HepG2 (cell line): ENCODE data around the gene TAMALIN. TPM values are rescaled to one million over a fixed set of nuclear protein-coding genes. Genes with fewer than 3 reads are reported as not detected.

Experiments used
- ATF7 ChIP-seq, 2 experiments: fragments of 450-650 bp in 1 of 2; sonication (generic) in 1 of 2; formaldehyde crosslinking in 1 of 2; IDR thresholded peaks; 2 replicates each; pipeline versions ENCODE4 v1.4.0 to v1.6.1; 2016 to 2020; ENCODE audit warnings: antibody characterized with exemption in 1 of 2, mild to moderate bottlenecking in 1 of 2, missing genetic modification reagents in 1 of 2
- FOXJ3 ChIP-seq: sonication (generic); formaldehyde crosslinking; IDR thresholded peaks from 2 replicates; pipeline ENCODE4 v1.4.0; 2020; ENCODE audit warnings: missing genetic modification reagents, mild to moderate bottlenecking, borderline replicate concordance
- HES4 ChIP-seq: sonication (generic); formaldehyde crosslinking; IDR thresholded peaks from 2 replicates; pipeline ENCODE4 v1.9.0; 2021; ENCODE audit warnings: mild to moderate bottlenecking, missing genetic modification reagents, borderline replicate concordance
- HOXA5 ChIP-seq: sonication (generic); formaldehyde crosslinking; IDR thresholded peaks from 2 replicates; pipeline ENCODE4 v1.4.0; 2020; ENCODE audit warnings: missing genetic modification reagents
- KLF11 ChIP-seq: IDR thresholded peaks from 2 replicates; pipeline ENCODE4 v1.6.1; 2016; ENCODE audit warnings: missing compliant biosample characterization
- KLF9 ChIP-seq: IDR thresholded peaks from 2 replicates; pipeline ENCODE4 v1.6.1; 2016; ENCODE audit warnings: low read depth
- MLXIP ChIP-seq: sonication (generic); formaldehyde crosslinking; IDR thresholded peaks from 2 replicates; pipeline ENCODE4 v1.9.0; 2021; ENCODE audit warnings: missing genetic modification reagents, borderline replicate concordance
- NFIB ChIP-seq: sonication (generic); formaldehyde crosslinking; IDR thresholded peaks from 2 replicates; pipeline ENCODE4 v1.9.0; 2021; ENCODE audit warnings: missing genetic modification reagents, mild to moderate bottlenecking, borderline replicate concordance
- NR2F2 ChIP-seq: IDR thresholded peaks from 2 replicates; pipeline ENCODE4 v1.6.1; 2012; ENCODE audit warnings: low read depth, inconsistent platforms, borderline replicate concordance
- PCBP1 ChIP-seq: fragments of 200-400 bp; formaldehyde crosslinking; IDR thresholded peaks from 2 replicates; pipeline ENCODE4 v1.6.1; 2017; ENCODE audit warnings: mild to moderate bottlenecking, low read depth, low read length, borderline replicate concordance
- PTBP1 ChIP-seq: fragments of 200-400 bp; formaldehyde crosslinking; IDR thresholded peaks from 2 replicates; pipeline ENCODE4 v1.6.1; 2018; ENCODE audit warnings: low read length, low read depth; ENCODE audit not compliant: poor library complexity, severe bottlenecking
- SIX1 ChIP-seq: sonication (generic); formaldehyde crosslinking; IDR thresholded peaks from 2 replicates; pipeline ENCODE4 v1.4.0; 2020; ENCODE audit warnings: missing genetic modification reagents, borderline replicate concordance
- SNAPC2 ChIP-seq: sonication (generic); formaldehyde crosslinking; IDR thresholded peaks from 2 replicates; pipeline ENCODE4 v1.8.1; 2022; ENCODE audit warnings: mild to moderate bottlenecking, missing genetic modification reagents
- TEAD3 ChIP-seq: optimal IDR thresholded peaks from 2 replicates; pipeline ENCODE3; 2016; ENCODE audit warnings: borderline replicate concordance
- TMF1 ChIP-seq: sonication (generic); formaldehyde crosslinking; IDR thresholded peaks from 2 replicates; pipeline ENCODE4 v1.8.1; 2022; ENCODE audit warnings: low read depth, missing genetic modification reagents
- ZBTB2 ChIP-seq: sonication (generic); formaldehyde crosslinking; IDR thresholded peaks from 2 replicates; pipeline ENCODE4 v1.8.0; 2022; ENCODE audit warnings: low read depth, missing genetic modification reagents
- ZNF124 ChIP-seq: sonication (generic); formaldehyde crosslinking; IDR thresholded peaks from 2 replicates; pipeline ENCODE4 v1.4.0; 2020; ENCODE audit warnings: missing genetic modification reagents
- ZNF350 ChIP-seq: sonication (generic); formaldehyde crosslinking; IDR thresholded peaks from 2 replicates; pipeline ENCODE4 v1.4.0; 2020; ENCODE audit warnings: mild to moderate bottlenecking, low read depth, missing genetic modification reagents, borderline replicate concordance
- ZNF382 ChIP-seq: sonication (generic); formaldehyde crosslinking; IDR thresholded peaks from 2 replicates; pipeline ENCODE4 v1.5.0; 2020; ENCODE audit warnings: missing genetic modification reagents, mild to moderate bottlenecking, borderline replicate concordance
- ZNF468 ChIP-seq: sonication (generic); formaldehyde crosslinking; IDR thresholded peaks from 2 replicates; pipeline ENCODE4 v1.8.0; 2022; ENCODE audit warnings: mild to moderate bottlenecking, moderate library complexity, missing genetic modification reagents
- ZNF790 ChIP-seq: sonication (generic); formaldehyde crosslinking; IDR thresholded peaks from 2 replicates; pipeline ENCODE4 v1.8.0; 2022; ENCODE audit warnings: missing genetic modification reagents, mild to moderate bottlenecking, borderline replicate concordance
- ZNF792 ChIP-seq: IDR thresholded peaks from 2 replicates; pipeline ENCODE4 v1.6.1; 2016
- ZNF839 ChIP-seq: sonication (generic); formaldehyde crosslinking; IDR thresholded peaks from 2 replicates; pipeline ENCODE4 v1.4.0; 2020; ENCODE audit warnings: missing genetic modification reagents, mild to moderate bottlenecking, borderline replicate concordance
- polyA plus RNA-seq, 8 experiments: library from polyadenylated mRNA; depleted of rRNA in 3 of 8; stranded (reverse) in 7 of 8; unstranded in 1 of 8; fragments of >200 nt; fragmentation: Illumina TruSeq in 4 of 8; extraction: Trizol in 4 of 8; gene quantifications; 2 replicates each; pipeline versions ENCODE4 v1.2.1 to v1.2.3, GENCODE V29; 2011 to 2016; ENCODE audit warnings: low read depth in 4 of 8, missing spikeins in 1 of 8, mixed read lengths in 1 of 8; ENCODE audit not compliant: insufficient read depth in 1 of 8
- total RNA-seq, 5 experiments: library from RNA; depleted of rRNA; stranded (reverse); fragments of >200 nt; fragmentation: Illumina TruSeq; extraction: Trizol; gene quantifications; 2 replicates each; pipeline ENCODE4 v1.2.3, GENCODE V29; 2016; ENCODE audit warnings: low read depth in 1 of 5
- TF ChIP-seq, protein P1 (sequence below): sonication (generic); formaldehyde crosslinking; IDR thresholded peaks from 2 replicates; pipeline ENCODE4 v1.5.0; 2020; ENCODE audit warnings: missing genetic modification reagents
- TF ChIP-seq, protein P2 (sequence below): IDR thresholded peaks from 2 replicates; pipeline ENCODE4 v1.6.1; 2016; ENCODE audit warnings: missing genetic modification reagents, missing compliant biosample characterization

The TAMALIN gene
- total and polyA plus RNA-seq, 2 of the 13 experiments (the other 11 are each of a cell fraction or from before 2014, with no cell fraction given) = 2.9 to 10.9 TPM

- TF ChIP-seq ATF7 (IDR thresholded peaks at IDR 0.05) (no peak), ATF7 (CRISPR knock-in tag; IDR thresholded peaks at IDR 0.05) (peak; percentile 29; the same call in 1 of the 2 replicates), FOXJ3 (CRISPR knock-in tag) (no peak), ZNF839 (no peak), MLXIP (CRISPR knock-in tag) (no peak), SNAPC2 (CRISPR knock-in tag) (no peak), ZNF790 (CRISPR knock-in tag) (no peak), ZNF124 (CRISPR knock-in tag) (0 out of 2 replicates have a peak, but pooled peaks have one; percentile 12), TEAD3 (CRISPR knock-in tag) (peak; percentile 1), HOXA5 (CRISPR knock-in tag) (no peak), ZNF468 (no peak), NFIB (no peak), NR2F2 (no peak), ZBTB2 (no peak), TMF1 (no peak), PCBP1 (no peak), KLF11 (no peak), ZNF792 (CRISPR knock-in tag) (no peak), ZNF382 (CRISPR knock-in tag) (no peak), KLF9 (CRISPR knock-in tag) (no peak), HES4 (CRISPR knock-in tag) (no peak), SIX1 (CRISPR knock-in tag) (no peak), ZNF350 (CRISPR knock-in tag) (peak; percentile 30; the same call in 1 of the 2 replicates), PTBP1 (no peak)
- TF ChIP-seq, protein P1, sequence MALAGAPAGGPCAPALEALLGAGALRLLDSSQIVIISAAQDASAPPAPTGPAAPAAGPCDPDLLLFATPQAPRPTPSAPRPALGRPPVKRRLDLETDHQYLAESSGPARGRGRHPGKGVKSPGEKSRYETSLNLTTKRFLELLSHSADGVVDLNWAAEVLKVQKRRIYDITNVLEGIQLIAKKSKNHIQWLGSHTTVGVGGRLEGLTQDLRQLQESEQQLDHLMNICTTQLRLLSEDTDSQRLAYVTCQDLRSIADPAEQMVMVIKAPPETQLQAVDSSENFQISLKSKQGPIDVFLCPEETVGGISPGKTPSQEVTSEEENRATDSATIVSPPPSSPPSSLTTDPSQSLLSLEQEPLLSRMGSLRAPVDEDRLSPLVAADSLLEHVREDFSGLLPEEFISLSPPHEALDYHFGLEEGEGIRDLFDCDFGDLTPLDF (CRISPR knock-in tag) = no peak
- TF ChIP-seq, protein P2, sequence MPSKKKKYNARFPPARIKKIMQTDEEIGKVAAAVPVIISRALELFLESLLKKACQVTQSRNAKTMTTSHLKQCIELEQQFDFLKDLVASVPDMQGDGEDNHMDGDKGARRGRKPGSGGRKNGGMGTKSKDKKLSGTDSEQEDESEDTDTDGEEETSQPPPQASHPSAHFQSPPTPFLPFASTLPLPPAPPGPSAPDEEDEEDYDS (CRISPR knock-in tag) = no peak
These were observed 17.4 kb downstream of the TAMALIN start (continued) for GRCh38 chr12:52023976-52024688.
